Measurements from ENCODE around the gene ADPRHL1. TPM values are rescaled to one million over a fixed set of nuclear protein-coding genes. Genes with fewer than 3 reads are reported as not detected.

The ADPRHL1 gene
- total RNA-seq, 2 experiments from 2014 or later: 0.25 to 0.49 TPM

DNA sequence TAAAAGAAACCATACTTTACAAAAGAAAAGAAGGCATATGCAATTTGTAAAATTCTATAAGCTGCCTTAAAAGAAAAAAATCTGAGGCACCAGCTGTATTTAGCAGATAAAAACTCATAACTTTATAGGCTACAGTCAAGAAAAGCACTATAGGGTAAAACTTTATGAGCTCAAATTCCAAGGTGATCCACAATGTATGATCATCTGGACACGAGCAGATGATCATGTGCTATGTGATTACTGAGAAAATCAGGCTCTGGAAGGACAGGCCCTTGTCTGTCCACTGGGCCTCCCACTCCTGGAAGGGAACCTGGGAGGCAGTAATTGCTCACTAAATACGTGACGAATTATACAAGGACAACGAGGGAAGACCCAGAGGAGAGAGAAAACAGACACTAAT, 96.7 kb downstream of the ADPRHL1 start:
- ATAC-seq: no peak
- H3K27me3 Mint-ChIP-seq: peaks cover 9% of the 10 kb centered on the region
- peaks cover 4% of the 10 kb centered on the region for H3K4me1 Mint-ChIP-seq
- no peak overlapping the region for H3K4me3 Mint-ChIP-seq
- DNase-seq: no peak
- no peaks in the 10 kb centered on the region for H3K36me3 Mint-ChIP-seq (ENCODE audit: low read depth)
- CTCF ChIA-PET: interaction anchor here (1.4 kb wide), 1 partner anchor 65 kb away, joined by 3 read pairs; no protein-coding TSS in a partner anchor
- no peaks in the 10 kb centered on the region for H3K9me3 Mint-ChIP-seq (ENCODE audit: low read depth)
- POLR2A ChIA-PET: no interaction called here
- intact Hi-C loops (cut with DNase I, micrococcal nuclease): no loop called here
- H3K27ac Mint-ChIP-seq: no peak overlapping the region

DNA sequence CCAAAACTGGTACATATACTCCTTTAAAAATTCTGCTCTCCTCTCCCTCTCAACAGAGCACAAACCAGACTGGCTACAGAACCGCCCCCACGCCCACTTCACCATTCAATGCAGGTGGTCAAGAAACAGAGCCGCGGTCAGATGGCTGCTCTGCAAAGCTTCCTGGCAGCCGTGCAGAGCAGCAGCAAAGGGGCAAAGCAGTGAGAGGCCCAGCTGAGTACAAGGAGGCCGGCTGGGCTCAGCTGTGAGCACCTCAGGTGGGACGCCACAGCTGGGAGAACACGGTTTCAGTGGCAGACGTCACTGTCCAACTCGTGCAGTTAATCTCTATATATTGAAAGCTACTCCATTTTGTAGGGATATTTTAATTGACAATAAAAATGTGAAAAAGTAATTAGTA, 97.7 kb downstream of the ADPRHL1 start:
- Mint-ChIP-seq H3K9me3 (ENCODE audit: low read depth) (no peaks in the 10 kb centered on the region), H3K27me3 (peaks cover 5% of the 10 kb centered on the region), H3K27ac (no peak overlapping the region), H3K36me3 (ENCODE audit: low read depth) (no peaks in the 10 kb centered on the region), H3K4me3 (no peak overlapping the region), H3K4me1 (no peaks in the 10 kb centered on the region)
- intact Hi-C loops (cut with DNase I, micrococcal nuclease): no loop called here
- ChIA-PET POLR2A (no interaction called here), CTCF (interaction anchor here (0.6 to 1.4 kb wide), 2 partner anchors 64 to 414 kb away, joined by 3 read pairs; no protein-coding TSS in a partner anchor)
- no peak for DNase-seq
- ATAC-seq: no peak

DNA sequence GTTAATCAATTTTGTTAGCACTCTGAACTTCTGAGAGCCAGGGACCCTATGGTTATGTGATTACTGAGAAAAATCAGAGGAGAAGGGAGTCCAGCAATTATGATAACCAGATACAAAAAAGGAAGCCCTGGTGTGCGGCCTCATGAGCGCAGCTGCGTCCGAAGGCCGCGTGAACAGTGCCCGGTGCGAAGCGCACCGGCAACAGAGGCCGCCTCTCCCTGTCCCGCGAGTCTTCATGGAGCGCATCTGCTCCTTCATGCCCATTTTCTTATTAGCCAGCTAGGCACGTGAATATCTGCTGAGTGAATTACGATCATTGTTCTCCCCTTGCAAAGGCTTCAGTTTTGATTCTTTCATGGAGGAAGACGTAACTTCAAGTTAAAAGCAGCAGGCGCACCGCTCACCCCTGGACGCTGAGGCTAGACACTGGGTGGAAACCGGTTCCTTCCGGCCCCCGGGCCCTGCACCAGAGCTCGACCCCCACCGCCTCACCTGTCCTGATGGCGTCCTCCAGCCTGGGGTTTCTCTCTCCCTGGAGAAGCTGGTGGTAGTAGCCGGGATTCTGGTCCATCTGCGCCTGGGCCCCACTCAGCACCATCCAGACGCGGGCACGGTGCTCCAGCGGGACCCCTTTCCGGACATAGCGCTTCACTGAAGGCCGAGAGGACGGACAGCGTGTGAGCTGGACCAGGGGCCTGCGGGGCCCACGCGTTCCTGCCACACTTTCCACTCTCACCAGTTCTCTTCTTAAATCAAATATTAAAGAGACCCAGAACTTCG, 98.3 kb downstream of the ADPRHL1 start:
- ChIA-PET CTCF (interaction anchor here (1.4 kb wide), 1 partner anchor 63 kb away, joined by 3 read pairs; no protein-coding TSS in a partner anchor), POLR2A (interaction anchor here (0.7 kb wide), 1 partner anchor 445 kb away, joined by 3 read pairs; no protein-coding TSS in a partner anchor)
- Mint-ChIP-seq H3K27me3 (peaks cover 7% of the 10 kb centered on the region), H3K9me3 (ENCODE audit: low read depth) (no peaks in the 10 kb centered on the region), H3K4me1 (no peaks in the 10 kb centered on the region), H3K4me3 (no peak overlapping the region), H3K27ac (no peak overlapping the region), H3K36me3 (ENCODE audit: low read depth) (no peaks in the 10 kb centered on the region)
- DNase-seq (no peak), ATAC-seq (no peak)
- intact Hi-C loops (cut with DNase I, micrococcal nuclease): no loop called here

DNA sequence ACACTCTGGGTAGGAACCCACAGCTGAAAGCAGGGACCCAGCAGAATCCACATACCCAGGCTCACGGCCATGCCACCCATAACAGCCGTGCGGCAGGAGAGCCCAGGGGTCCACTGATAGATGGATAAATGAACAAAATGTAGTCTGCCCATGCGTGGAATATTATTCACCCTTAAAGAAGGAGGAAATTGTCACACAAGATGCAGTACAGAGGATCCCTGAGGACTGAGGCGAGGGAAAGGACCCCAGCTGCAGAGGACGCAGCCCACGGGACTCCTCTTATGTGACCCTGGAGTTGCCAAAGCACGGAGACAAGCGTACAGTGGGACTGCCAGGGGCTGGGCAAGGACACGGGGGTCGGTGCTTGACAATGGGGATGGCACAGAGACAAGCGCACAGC, 100.0 kb downstream of the ADPRHL1 start:
- ChIA-PET CTCF (no interaction called here), POLR2A (interaction anchor here (0.6 kb wide), 1 partner anchor 314 kb away, joined by 4 read pairs; no protein-coding TSS in a partner anchor)
- Mint-ChIP-seq H3K27ac (no peak overlapping the region), H3K4me3 (no peak overlapping the region), H3K4me1 (no peaks in the 10 kb centered on the region), H3K36me3 (ENCODE audit: low read depth) (no peaks in the 10 kb centered on the region), H3K27me3 (peaks cover 5% of the 10 kb centered on the region), H3K9me3 (ENCODE audit: low read depth) (no peaks in the 10 kb centered on the region)
- intact Hi-C loops (cut with DNase I, micrococcal nuclease): no loop called here
- no peak for ATAC-seq
- DNase-seq: no peak

DNA sequence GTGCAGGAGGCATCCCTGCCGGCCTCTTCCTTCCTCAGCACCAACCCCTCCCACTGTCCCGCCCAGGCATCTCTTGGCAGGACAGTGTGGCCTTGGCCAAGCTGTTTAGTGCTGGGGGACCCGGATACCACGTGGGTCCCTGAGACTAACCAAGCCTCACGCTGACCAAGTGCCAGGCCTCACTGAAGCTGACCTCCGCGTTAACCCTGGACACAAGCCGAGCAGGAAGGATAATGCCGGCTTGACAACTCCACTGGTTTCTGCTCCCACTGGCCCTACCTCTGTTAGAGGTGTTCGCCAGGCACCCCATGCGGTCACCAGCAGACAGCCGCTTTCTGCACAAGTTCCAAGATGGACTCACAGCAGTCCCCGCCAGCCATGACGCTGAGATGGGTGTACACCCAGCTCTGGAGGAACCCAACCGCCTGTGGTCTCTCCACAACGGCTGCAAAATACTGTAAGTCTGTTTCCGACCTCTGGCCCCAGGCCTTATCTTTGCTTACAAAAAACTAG, 101.7 kb downstream of the ADPRHL1 start:
- no peak for ATAC-seq
- DNase-seq: no peak
- CTCF ChIA-PET: interaction anchor here (0.6 kb wide), 1 partner anchor 129 kb away, joined by 4 read pairs; no protein-coding TSS in a partner anchor
- H3K9me3 Mint-ChIP-seq (ENCODE audit: low read depth): no peaks in the 10 kb centered on the region
- no peaks in the 10 kb centered on the region for H3K4me1 Mint-ChIP-seq
- H3K27ac Mint-ChIP-seq: no peak overlapping the region
- peaks cover 2% of the 10 kb centered on the region for H3K27me3 Mint-ChIP-seq
- POLR2A ChIA-PET: no interaction called here
- intact Hi-C loops (cut with DNase I, micrococcal nuclease): no loop called here
- no peak overlapping the region for H3K4me3 Mint-ChIP-seq
- H3K36me3 Mint-ChIP-seq (ENCODE audit: low read depth): no peaks in the 10 kb centered on the region

DNA sequence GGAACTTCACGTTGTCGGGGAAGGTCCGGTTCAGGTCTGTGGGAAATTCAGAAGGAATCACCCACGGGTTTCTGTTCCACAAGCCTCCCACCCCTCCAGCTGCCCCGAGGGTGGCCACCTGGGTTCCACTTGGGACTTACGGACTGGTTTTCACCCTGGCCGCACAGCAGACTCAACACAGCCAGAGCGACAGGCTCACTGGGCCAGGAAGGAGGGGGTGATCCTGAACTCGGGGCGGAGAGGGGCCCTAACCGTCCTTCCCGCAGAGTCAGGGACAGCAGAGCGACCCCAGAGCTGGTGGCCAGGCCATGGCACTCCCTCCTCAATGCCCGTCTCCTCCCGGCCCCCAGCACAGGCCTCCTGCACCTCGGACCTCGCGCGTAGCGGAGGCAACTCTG, 102.4 kb downstream of the ADPRHL1 start:
- Mint-ChIP-seq H3K4me3 (no peak overlapping the region), H3K27ac (no peak overlapping the region), H3K4me1 (no peaks in the 10 kb centered on the region), H3K9me3 (ENCODE audit: low read depth) (no peaks in the 10 kb centered on the region), H3K27me3 (peaks cover 2% of the 10 kb centered on the region), H3K36me3 (ENCODE audit: low read depth) (no peaks in the 10 kb centered on the region)
- intact Hi-C loops (cut with DNase I, micrococcal nuclease): loop anchor here in 1 of 2 experiments (1.0 kb wide), 1 partner anchor 43 kb away; no protein-coding TSS in a partner anchor
- ChIA-PET CTCF (interaction anchor here (0.6 kb wide), 1 partner anchor 129 kb away, joined by 4 read pairs; no protein-coding TSS in a partner anchor), POLR2A (no interaction called here)
- no peak for ATAC-seq
- no peak for DNase-seq

DNA sequence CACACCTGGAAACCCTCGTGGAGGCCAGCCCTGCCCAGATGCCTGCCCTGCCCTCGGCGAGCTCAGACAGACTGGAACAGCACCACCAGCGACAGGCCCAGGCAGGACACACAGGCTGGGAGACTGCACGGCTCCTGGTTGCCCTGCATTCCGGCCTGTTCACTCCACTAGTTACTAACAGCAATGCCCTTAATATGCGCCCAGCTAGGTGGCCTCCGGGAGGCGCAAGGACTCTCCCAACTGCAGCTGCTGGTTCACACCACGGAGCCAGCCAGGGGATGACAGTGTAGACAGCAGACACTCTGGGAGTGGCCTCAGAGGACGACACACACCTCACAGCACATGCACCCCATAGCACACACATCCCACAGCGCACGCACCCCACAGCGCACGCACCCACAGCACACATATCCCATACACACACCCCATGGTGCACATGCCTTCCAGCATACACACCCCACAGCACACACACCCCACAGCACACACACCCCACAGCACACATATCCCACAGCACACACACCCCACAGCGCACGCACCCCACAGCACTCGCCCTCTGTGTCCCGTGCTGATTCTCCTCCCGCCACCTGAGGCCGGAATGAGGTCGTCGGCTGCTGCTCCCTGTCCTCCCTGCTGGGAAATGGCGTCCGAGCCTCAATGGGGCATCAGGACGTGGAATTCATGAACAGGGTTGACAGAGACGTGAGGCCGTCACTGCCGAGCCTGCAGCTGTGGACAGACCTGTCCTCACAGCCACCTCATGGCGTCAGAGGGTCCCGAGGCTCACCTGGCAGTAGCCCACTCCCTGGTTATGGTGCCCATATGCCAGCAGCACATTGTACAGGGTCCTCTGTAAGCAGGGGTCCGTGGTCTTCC, 103.0 kb downstream of the ADPRHL1 start:
- no peak overlapping the region for H3K4me3 Mint-ChIP-seq
- CTCF ChIA-PET: no interaction called here
- H3K36me3 Mint-ChIP-seq (ENCODE audit: low read depth): no peaks in the 10 kb centered on the region
- intact Hi-C loops (cut with DNase I, micrococcal nuclease): loop anchor here in 1 of 2 experiments (1.0 kb wide), 1 partner anchor 44 kb away; no protein-coding TSS in a partner anchor
- DNase-seq: peak; percentile 32
- H3K9me3 Mint-ChIP-seq (ENCODE audit: low read depth): no peaks in the 10 kb centered on the region
- H3K27me3 Mint-ChIP-seq: peaks cover 2% of the 10 kb centered on the region
- H3K27ac Mint-ChIP-seq: no peak overlapping the region
- peak; percentile 63 for ATAC-seq
- no peaks in the 10 kb centered on the region for H3K4me1 Mint-ChIP-seq
- POLR2A ChIA-PET: no interaction called here

Other genes starting within 250 kb of the ADPRHL1 start
- 10 to 100 TPM; 66.7 to 72.8 TPM for gene PCID2, start 244.8 kb downstream of the ADPRHL1 start, total RNA-seq
- gene CUL4A, start 243.9 kb downstream of the ADPRHL1 start, total RNA-seq: 10 to 100 TPM; 81.7 to 87.4 TPM
- 10 to 100 TPM; 32.2 to 36.0 TPM for gene LAMP1, start 156.2 kb downstream of the ADPRHL1 start, total RNA-seq
- 1 to 10 TPM; 1.6 to 2.1 TPM for gene GRTP1, start 89.4 kb downstream of the ADPRHL1 start, total RNA-seq
- gene DCUN1D2, start 37.2 kb upstream of the ADPRHL1 start, total RNA-seq: 10 to 100 TPM; 12.1 to 15.3 TPM
- gene TFDP1, start 131.3 kb upstream of the ADPRHL1 start, total RNA-seq: 100 to 1,000 TPM; 159 to 175 TPM
- not detected for gene ATP4B, start 204.7 kb upstream of the ADPRHL1 start, total RNA-seq
- gene GRK1, start 213.7 kb upstream of the ADPRHL1 start, total RNA-seq: under 1 TPM; 0.16 to 0.21 TPM